GM23248 (cell line): ENCODE measurements around the gene MBP. TPM values are rescaled to one million over a fixed set of nuclear protein-coding genes. Genes with fewer than 3 reads are reported as not detected.
"Not testable (repeated sequence)": the region's sequence is repeated elsewhere in the genome, so short reads cannot be mapped to it uniquely, and the experiment has no call there.

Experiments
- DNase-seq: peaks from one replicate; pipeline ENCODE4 v3.0.0-alpha.2; 2015
- H2AFZ ChIP-seq: fragments of 200-600 bp; sonication (generic); 2 replicates; pipeline ENCODE4 v1.6.1; 2016; ENCODE audit warnings: antibody characterized with exemption
- H3F3A ChIP-seq: fragments of 200-600 bp; sonication (generic); 2 replicates; pipeline ENCODE4 v1.6.1; 2016; ENCODE audit warnings: mild to moderate bottlenecking, antibody characterized with exemption, mixed run types; ENCODE audit not compliant: insufficient read depth
- H3K27ac ChIP-seq: fragments of 200-600 bp; sonication (generic); 2 replicates; pipeline ENCODE4 v1.5.1; 2016; ENCODE audit warnings: mild to moderate bottlenecking
- H3K27me3 ChIP-seq: fragments of 200-600 bp; sonication (generic); replicated peaks from 2 replicates; pipeline ENCODE4 v1.6.1; 2016; ENCODE audit warnings: mild to moderate bottlenecking; ENCODE audit not compliant: insufficient read depth
- H3K36me3 ChIP-seq: fragments of 200-600 bp; sonication (generic); 2 replicates; pipeline ENCODE4 v1.6.1; 2016; ENCODE audit warnings: low read depth, mild to moderate bottlenecking
- H3K4me1 ChIP-seq: fragments of 200-600 bp; sonication (generic); 2 replicates; pipeline ENCODE4 v1.6.1; 2016; ENCODE audit warnings: mild to moderate bottlenecking; ENCODE audit not compliant: insufficient read depth
- H3K4me2 ChIP-seq: fragments of 200-600 bp; sonication (generic); one replicate; pipeline ENCODE4 v1.6.1; 2016; ENCODE audit warnings: mild to moderate bottlenecking; ENCODE audit not compliant: unreplicated experiment
- H3K4me3 ChIP-seq: fragments of 200-600 bp; sonication (generic); 2 replicates; pipeline ENCODE4 v1.5.1; 2016; ENCODE audit warnings: mild to moderate bottlenecking
- H3K79me2 ChIP-seq: fragments of 200-600 bp; sonication (generic); 2 replicates; pipeline ENCODE4 v1.6.1; 2016; ENCODE audit warnings: mild to moderate bottlenecking; ENCODE audit not compliant: insufficient read depth
- H3K9ac ChIP-seq: fragments of 200-600 bp; sonication (generic); 2 replicates; pipeline ENCODE4 v1.6.1; 2016; ENCODE audit warnings: mild to moderate bottlenecking
- H3K9me2 ChIP-seq: fragments of 200-600 bp; sonication (generic); 2 replicates; pipeline ENCODE4 v1.6.1; 2016; ENCODE audit warnings: mixed run types, mild to moderate bottlenecking, moderate library complexity; ENCODE audit not compliant: insufficient read depth
- H3K9me3 ChIP-seq: fragments of 200-600 bp; sonication (generic); one replicate; pipeline ENCODE4 v1.6.1; 2017; ENCODE audit warnings: low read depth
- H4K20me1 ChIP-seq: fragments of 200-600 bp; sonication (generic); 2 replicates; pipeline ENCODE4 v1.6.0; 2016; ENCODE audit not compliant: insufficient read depth
- EZH2 ChIP-seq: fragments of 200-600 bp; sonication (generic); IDR thresholded peaks from 2 replicates; pipeline ENCODE4 v1.6.1; 2018; ENCODE audit warnings: antibody characterized with exemption, mild to moderate bottlenecking; ENCODE audit not compliant: insufficient read depth, poor library complexity, severe bottlenecking
- EZH2phosphoT487 ChIP-seq: fragments of 200-600 bp; sonication (generic); IDR thresholded peaks from 2 replicates; pipeline ENCODE4 v1.6.1; 2018; ENCODE audit warnings: antibody characterized with exemption, moderate library complexity, mild to moderate bottlenecking, low read depth; ENCODE audit not compliant: insufficient read depth
- WGBS, 2 experiments: methylation state at CpG; one replicate each; pipeline ENCODE4 v1.1.6; 2015 to 2017; ENCODE audit warnings: low lambda C conversion rate in 2 of 2, low coverage in 1 of 2; ENCODE audit errors: missing lambda C conversion rate in 2 of 2; 5-methylcytosine and 5-hydroxymethylcytosine counted together
- in situ Hi-C: fragments of 300-500 bp; cut with MboI; formaldehyde crosslinking; loops from 2 replicates; pipeline ENCODE4 v1.15.0; 2020
- polyA plus RNA-seq: library from polyadenylated mRNA; unstranded; fragments of >200 nt; fragmentation: Nextera tagmentation; extraction: Ambion mirVana; gene quantifications from 2 replicates; pipeline ENCODE4 v1.2.1, GENCODE V29; 2016
- total RNA-seq: library from RNA; depleted of rRNA; stranded (reverse); fragments of >200 nt; shearing (Covaris generic); gene quantifications from 2 replicates; pipeline ENCODE4 v1.2.3, GENCODE V29; 2014

The MBP gene
- total and polyA plus RNA-seq, 2 experiments from 2014 or later = 2.2 to 2.9 TPM

- Histone ChIP-seq H4K20me1 (no peaks in the 10 kb centered on the region), H3K79me2 (no peaks in the 10 kb centered on the region), H3K4me2 (no peak overlapping the region), H3K9me3 (no peaks in the 10 kb centered on the region), H2AFZ (no peak overlapping the region), H3K36me3 (peaks cover 11% of the 10 kb centered on the region), H3K27me3 (no peaks in the 10 kb centered on the region), H3F3A (peaks cover 14% of the 10 kb centered on the region), H3K27ac (no peak overlapping the region), H3K4me1 (no peaks in the 10 kb centered on the region; the same call in 1 of the 2 replicates), H3K9ac (no peak overlapping the region), H3K9me2 (no peaks in the 10 kb centered on the region), H3K4me3 (no peak overlapping the region)
- no peak for DNase-seq
- WGBS, 2 experiments = 87 to 89% methylated on average over 7 to 8 of the region's 8 CpGs
- no peak for TF ChIP-seq EZH2phosphoT487
- no peak for TF ChIP-seq EZH2
- in situ Hi-C loops = no loop called here
Observed at GRCh38 chr18:76948345-76948744, 184.2 kb downstream of the MBP start.

- H3K27me3 ChIP-seq, H3K4me3 ChIP-seq, in situ Hi-C loops, DNase-seq, H4K20me1 ChIP-seq, H3K79me2 ChIP-seq, H3K4me1 ChIP-seq, H3K9me3 ChIP-seq, H3K4me2 ChIP-seq, H3K9ac ChIP-seq, H2AFZ ChIP-seq, H3K9me2 ChIP-seq, H3K36me3 ChIP-seq: not testable (repeated sequence)
- peak overlapping the region; percentile 79 for H3K27ac ChIP-seq
- WGBS, 2 experiments = 97 to 98% methylated on average over 8 of the region's 8 CpGs
- H3F3A ChIP-seq = peaks cover 20% of the 10 kb centered on the region
Observed at GRCh38 chr18:76944346-76944745, 188.2 kb downstream of the MBP start.

- Histone ChIP-seq H4K20me1 (no peaks in the 10 kb centered on the region), H3K79me2 (no peaks in the 10 kb centered on the region), H3F3A (peaks cover 20% of the 10 kb centered on the region), H3K4me2 (no peak overlapping the region), H3K9me2 (no peaks in the 10 kb centered on the region), H2AFZ (no peak overlapping the region), H3K9ac (peak overlapping the region; percentile 37; the same call in 1 of the 2 replicates), H3K4me1 (no peaks in the 10 kb centered on the region; the same call in 1 of the 2 replicates), H3K4me3 (no peak overlapping the region), H3K27ac (peak overlapping the region; percentile 79), H3K9me3 (no peaks in the 10 kb centered on the region), H3K36me3 (peaks cover 6% of the 10 kb centered on the region; the same call in 1 of the 2 replicates), H3K27me3 (no peaks in the 10 kb centered on the region)
- DNase-seq = peak; percentile 87
- WGBS, 2 experiments = 20 to 24% methylated on average over 6 of the region's 6 CpGs
- TF ChIP-seq EZH2phosphoT487 (no peak), EZH2 (no peak)
- in situ Hi-C loops = no loop called here
Observed at GRCh38 chr18:76943542-76944339, 188.8 kb downstream of the MBP start.

GRCh38 chr18:76941284-76941683 lies 191.3 kb downstream of the MBP start:
- Histone ChIP-seq H2AFZ (no peak overlapping the region), H3K4me3 (no peak overlapping the region), H3K9me2 (no peaks in the 10 kb centered on the region), H3K36me3 (no peaks in the 10 kb centered on the region; the same call in 1 of the 2 replicates), H4K20me1 (no peaks in the 10 kb centered on the region), H3K4me1 (no peaks in the 10 kb centered on the region; the same call in 1 of the 2 replicates), H3K79me2 (no peaks in the 10 kb centered on the region), H3K27ac (no peak overlapping the region), H3K9me3 (no peaks in the 10 kb centered on the region), H3K27me3 (no peaks in the 10 kb centered on the region), H3F3A (peaks cover 20% of the 10 kb centered on the region), H3K9ac (no peak overlapping the region), H3K4me2 (no peak overlapping the region)
- in situ Hi-C loops = no loop called here
- WGBS, 2 experiments = 94% methylated on average over 9 of the region's 9 CpGs
- TF ChIP-seq EZH2phosphoT487 = no peak
- TF ChIP-seq EZH2 = no peak
- no peak for DNase-seq
